NCI-H146 treated with DMSO at 0.1 percent for 48 hours (cell line): ENCODE data around the gene SLC44A1.

Source experiments
- DNase-seq: peaks from one replicate; lab custom pipeline; 2025; ENCODE audit not compliant: unreplicated experiment; lab: John Stamatoyannopoulos, UW

The SLC44A1 gene

GRCh38 chr9:105297442-105298075, 53.1 kb downstream of the SLC44A1 start:
- no peak for DNase-seq

GRCh38 chr9:105299190-105299854, 54.9 kb downstream of the SLC44A1 start:
- DNase-seq = no peak

DNA sequence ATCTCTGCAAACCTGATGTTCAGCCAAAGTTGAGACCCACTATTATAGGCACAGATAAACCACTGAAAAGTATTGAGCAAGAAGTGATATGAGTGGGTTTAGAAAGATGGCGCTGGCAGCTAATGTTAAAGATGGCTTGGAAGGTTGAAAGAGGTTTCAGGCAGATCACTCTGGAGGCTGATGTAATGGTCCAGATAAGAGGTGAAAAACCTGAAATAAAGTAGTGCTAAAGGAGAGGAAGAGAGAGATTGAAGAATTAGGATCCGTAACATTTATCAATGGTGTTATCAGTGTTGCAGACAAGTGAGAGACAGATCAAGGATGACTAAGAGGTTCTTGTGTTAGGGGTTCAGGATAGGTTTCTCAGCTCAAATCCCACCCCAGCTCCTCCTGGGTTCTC, 58.3 kb downstream of the SLC44A1 start:
- DNase-seq = no peak

DNA sequence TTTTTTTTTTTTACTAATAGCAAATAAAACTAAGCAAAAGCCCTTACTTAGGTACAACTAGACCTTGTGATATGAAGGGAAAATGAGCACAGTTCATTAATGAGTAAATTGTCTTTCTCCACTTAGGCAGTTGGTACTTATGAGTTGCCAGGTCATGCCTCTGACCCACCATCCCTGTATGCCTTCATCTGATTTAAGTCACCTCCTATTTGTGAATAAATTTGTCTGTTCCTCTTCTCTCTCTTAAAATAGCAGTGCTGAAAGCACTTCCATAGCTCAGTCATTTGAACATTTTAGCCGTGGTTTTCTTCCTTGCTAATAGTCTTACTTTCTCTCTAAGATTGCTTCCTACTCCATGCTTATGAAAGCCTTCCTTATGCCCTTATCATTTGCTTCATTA, 61.4 kb downstream of the SLC44A1 start:
- DNase-seq = no peak

DNA sequence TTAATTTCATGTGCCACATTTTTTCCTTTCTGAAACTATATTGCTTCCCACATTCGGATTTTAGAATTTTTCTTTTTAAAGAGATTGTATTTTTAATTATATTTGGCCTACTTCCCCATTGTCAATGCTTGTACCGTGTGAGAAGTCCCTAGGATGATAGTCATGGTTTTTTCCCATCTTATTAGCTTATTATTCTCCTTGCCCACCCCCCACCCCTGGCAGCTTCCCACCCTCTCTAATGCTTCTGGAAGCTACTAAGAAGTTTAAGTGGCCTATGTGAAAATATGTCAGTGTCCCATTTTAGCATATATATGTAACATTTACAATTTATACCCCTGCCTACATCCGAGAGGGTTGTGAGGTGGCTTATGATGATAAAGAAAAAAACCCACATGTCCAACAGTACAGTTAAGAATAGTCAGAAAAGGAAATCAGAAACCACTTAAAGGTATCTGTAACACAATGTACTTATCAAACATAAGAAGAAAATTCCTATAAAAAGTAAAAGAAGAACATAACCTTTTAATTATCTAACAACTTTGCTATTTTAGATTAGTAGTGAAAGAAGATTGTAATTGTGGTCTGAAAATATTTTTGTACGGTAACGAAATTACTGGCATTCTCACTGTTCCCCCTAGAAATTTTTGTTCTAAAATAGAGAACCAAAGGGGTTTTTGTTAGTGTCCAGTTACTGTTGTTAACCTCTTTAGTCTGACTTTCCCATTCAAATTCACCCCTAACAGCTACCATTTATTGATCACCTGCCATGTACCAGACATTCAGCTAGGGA, 62.1 kb downstream of the SLC44A1 start:
- DNase-seq = no peak

DNA sequence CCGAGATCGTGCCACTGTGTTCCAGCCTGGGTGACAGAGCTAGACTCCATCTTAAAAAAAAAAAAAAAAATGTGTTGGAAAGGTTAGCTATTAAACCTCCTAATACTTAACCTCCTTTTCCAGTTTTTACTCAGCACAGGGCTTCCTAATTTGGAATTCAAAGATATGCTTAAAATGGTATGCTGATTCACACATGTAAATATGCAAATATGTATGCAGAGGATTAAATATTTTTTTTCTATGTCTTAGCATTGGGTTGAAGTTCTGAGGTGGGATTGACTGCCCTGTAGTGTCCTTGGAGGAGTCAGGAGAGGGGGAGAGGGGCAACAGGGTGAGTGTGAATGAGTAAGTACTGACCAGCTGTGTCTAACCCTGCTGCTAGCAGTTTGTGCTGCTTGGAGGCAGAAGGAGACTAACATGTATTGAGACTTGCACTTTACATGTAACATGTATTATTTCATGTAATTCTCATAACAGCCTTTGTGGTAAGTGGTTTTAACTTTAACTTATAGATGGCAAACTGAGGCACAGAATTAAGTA, 63.2 kb downstream of the SLC44A1 start:
- no peak for DNase-seq

DNA sequence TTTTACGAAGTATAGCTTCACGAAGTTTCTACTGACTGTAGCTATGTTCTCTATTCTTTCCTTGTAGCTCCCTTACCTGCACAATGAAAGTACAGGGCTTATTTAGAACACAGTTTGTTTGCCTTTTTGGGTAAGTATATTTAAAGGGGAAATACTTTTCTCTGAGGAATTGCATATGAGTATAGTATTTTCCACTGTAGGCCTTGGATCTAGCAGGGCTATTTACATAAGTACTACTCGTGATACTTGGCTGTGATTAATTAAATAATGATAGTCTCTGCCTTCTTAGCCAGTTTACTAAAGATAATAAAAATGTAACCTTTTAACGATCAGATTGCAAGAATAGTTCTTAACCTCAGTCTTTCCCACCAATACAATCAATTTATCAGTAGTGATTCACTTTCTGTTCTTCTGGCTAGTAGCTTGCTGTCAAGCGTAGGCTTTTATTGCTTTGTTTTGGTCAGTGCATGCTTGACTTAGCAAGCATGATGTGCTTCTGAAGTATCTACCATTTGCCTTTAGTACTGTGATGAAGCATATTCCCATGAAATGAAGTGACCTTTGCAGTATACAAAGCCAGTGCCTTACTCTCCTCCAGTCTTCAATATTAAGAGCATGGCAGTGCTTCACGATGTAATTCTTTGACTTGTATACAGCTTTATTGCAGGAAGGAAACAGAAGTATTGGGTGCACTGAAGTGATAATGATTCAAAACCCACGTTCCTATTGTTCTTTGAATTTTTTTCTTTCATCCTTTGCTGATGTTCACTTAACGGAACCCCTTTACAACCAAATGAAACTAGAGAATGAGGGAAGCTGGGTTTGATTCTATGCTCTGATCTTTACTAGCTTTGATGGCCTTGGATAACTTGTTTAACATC, 64.2 kb downstream of the SLC44A1 start:
- no peak for DNase-seq

DNA sequence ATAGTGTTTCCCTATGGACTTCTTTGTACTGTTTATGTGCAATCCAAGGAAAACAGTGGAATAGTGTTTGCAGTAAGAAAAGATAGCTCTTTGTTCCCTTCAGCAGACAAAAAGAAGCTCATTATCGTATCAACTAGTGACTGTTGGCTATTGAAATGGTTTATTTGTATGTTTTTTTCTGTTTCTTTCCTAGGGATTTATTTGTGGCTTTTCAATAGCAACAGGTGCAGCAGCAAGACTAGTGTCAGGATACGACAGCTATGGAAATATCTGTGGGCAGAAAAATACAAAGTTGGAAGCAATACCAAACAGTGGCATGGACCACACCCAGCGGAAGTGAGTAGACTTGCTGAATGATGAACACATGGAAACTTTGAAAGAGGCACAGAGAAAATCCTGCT, 65.1 kb downstream of the SLC44A1 start:
- DNase-seq = no peak

- DNase-seq = no peak
Observed at GRCh38 chr9:105311306-105311705, 66.9 kb downstream of the SLC44A1 start.

DNA sequence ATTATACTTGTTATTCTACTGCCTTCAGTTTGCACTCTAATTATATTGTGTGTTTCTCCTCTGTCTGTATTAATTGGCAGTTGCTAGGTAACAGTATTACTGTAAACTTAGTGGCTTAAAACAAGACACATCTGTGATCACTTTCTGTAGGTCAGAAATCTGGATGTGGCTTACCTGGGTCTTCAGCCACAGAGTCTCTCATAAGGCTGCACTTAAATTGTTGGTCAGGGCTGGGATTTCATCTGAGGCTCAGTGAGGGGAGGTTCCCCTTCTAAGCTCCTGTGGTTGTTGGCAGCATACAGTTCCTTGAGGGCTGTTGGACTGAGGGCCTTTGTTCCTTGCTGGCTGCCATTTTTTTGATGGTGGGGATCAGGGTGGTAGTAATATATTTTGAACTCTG, 68.8 kb downstream of the SLC44A1 start:
- no peak for DNase-seq

GRCh38 chr9:105316703-105317102, 72.3 kb downstream of the SLC44A1 start:
- no peak for DNase-seq

- DNase-seq = no peak
Observed at GRCh38 chr9:105318729-105319191, 74.3 kb downstream of the SLC44A1 start.

DNA sequence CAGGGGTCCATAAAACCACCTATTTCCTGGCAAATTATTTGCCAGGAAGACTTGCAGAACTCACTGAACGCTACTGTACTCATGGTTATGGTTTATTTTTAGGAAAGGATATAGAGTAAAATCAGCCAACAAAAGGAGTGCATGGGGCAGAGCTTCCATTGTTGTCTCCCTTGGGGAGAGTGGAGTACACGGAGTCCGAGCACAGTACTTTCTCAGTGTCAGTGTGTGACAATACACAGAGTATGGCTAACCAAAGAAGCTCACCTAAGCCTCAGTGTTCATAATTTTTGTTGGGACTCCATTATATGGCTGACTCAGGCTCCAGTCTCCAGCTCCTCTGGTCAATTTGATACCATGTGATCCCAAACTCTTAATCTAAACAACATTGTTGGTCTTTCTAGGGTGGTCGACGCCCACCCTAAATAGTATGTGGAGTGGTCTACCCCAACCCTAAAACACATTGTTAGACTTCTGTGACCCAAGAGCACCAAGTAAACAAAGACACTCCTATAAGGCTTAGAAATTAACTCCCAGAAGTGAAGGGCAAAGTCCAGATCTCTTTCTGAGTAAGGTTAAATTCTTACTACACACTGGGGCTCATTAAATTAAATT, 74.9 kb downstream of the SLC44A1 start:
- DNase-seq = no peak

- no peak for DNase-seq
Observed at GRCh38 chr9:105320568-105320967, 76.1 kb downstream of the SLC44A1 start.

GRCh38 chr9:105328296-105328695, 83.8 kb downstream of the SLC44A1 start:
- no peak for DNase-seq

- DNase-seq = no peak
Observed at GRCh38 chr9:105328872-105329718, 84.6 kb downstream of the SLC44A1 start.

- no peak for DNase-seq
Observed at GRCh38 chr9:105329719-105330062, 85.2 kb downstream of the SLC44A1 start.

DNA sequence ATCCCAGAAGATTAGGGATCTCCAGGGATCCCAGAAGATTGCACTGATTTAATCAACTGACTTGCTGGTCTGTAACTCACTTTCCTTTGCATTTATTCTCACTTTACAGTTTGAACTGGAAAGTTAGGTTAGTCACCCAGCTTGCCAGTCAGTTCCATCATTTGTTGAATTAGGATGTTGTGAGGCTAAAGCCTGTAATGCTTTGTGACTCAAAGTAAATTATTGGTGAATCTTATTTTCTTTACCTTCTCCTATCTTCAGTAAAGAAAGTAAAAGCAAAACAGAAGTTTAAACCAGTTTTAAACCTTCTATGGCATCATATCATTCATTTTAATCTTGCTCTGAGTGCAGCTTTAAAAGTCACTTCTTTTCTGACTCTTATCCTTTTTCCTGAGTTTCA, 85.8 kb downstream of the SLC44A1 start:
- DNase-seq = no peak

- DNase-seq = no peak
Observed at GRCh38 chr9:105330755-105331154, 86.3 kb downstream of the SLC44A1 start.

GRCh38 chr9:105331160-105331559, 86.7 kb downstream of the SLC44A1 start:
- DNase-seq = no peak
